GM19324 (cell line): ENCODE results near the gene HAGH.

Experiments used
- ATAC-seq: cut with Tn5 transposase; IDR thresholded peaks from one replicate; pipeline ENCODE4 v1.9.1; 2021; ENCODE audit warnings: mild to moderate bottlenecking, moderate library complexity; ENCODE audit not compliant: unreplicated experiment, low FRiP score

HAGH gene

DNA sequence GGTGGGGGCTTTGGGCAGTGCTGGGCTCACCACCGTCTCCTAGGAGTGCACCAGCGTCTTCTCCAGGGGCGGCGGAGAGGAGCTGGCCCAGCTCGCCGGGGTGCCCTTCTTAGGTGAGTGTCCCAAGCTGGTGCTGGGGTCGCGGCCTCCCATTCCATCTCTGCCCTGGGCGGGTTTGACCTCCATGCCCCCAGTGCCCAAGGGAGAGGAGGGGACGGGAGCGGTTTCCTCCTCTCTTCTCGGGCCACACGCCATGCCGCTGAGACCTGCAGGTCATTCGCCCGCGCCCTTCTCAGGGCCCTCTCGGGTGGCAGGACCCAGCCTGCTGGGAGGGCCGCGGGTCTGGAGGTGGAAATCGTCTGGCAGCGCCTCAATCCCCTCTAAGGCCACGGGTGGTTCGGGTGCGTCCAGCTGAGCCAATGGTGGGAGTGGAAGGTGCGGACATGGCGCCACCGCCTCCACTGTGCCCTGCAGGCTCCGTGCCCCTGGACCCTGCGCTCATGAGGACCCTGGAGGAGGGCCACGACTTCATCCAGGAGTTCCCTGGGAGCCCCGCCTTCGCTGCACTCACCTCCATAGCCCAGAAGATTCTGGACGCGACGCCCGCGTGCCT, 38.4 kb downstream of the HAGH start:
- no peak for ATAC-seq

DNA sequence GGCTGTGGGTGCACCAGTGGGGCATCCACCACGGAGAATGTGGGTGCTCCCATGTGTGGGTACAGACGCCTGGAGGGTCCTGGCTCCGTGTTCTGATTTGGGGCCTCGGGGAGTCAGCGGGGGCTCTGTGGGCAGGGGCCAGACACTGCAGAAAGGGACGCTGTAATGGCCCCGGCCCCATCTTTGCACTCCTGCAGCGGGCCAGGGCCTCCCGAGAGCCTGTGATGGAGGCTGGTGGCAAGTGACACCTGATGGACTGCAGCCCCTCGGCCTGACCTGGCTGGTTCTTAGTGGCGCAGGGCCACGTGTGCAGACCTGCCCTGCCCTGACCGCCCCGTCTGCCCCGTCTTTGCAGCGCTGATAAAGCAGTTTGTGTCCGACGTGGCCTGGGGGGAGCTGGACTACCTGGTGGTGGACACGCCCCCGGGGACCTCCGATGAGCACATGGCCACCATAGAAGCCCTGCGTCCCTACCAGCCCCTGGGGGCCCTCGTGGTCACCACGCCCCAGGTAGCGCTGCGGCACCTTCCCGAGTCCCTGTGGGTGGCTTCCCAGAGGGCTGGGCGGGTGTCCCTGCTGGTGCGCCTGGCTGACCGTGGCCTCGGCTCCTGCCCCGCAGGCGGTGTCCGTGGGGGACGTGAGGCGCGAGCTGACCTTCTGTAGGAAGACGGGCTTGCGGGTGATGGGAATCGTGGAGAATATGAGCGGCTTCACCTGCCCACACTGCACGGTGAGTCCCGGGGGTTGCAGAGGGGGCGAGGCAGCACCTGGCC, 39.1 kb downstream of the HAGH start:
- no peak for ATAC-seq

DNA sequence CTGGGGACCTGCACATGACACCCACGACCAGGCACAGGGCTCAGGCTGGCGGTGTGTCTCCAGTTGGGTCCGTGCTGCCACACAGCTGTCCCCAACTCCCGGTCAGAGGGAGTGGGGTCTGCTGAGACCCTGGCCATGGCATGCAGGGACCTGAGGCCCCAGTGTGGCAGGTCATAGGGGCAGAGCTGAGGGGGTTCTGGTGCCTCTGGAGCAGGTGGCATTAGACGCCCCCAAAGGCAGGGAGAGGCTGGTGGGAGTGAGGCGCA, 39.6 kb downstream of the HAGH start:
- ATAC-seq, result no peak

DNA sequence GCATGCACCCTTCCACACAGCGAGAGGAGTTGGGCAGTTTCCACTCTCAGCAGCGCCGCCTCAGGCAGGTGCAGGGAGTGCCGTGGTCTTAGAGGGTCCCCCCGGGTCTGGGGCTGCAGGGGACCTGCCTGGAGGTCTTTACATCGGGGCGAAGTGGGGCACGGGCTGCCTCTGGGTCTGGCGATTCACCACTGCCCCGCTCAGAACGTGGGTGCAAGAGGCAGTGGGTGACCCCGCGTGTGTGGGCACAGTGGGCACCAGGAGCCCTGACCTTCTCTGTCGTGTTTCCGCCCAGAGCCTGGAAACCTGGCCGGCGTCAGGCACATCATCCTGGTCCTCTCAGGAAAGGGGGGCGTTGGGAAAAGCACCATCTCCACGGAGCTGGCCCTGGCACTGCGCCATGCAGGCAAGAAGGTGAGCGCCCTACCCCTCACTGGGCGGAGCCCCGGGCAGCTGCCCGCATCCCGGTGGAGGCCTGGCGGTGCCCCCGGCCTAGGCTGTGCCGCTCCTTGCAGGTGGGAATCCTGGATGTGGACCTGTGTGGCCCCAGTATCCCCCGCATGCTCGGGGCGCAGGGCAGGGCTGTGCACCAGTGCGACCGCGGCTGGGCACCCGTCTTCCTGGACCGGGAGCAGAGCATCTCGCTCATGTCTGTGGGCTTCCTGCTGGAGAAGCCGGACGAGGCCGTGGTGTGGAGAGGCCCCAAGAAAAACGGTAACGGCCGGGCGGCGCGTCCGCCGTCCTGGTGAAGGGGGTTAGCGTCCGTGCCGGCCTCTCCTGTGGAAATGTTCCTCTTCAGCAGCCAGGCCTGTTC, 40.2 kb downstream of the HAGH start:
- no peak for ATAC-seq

DNA sequence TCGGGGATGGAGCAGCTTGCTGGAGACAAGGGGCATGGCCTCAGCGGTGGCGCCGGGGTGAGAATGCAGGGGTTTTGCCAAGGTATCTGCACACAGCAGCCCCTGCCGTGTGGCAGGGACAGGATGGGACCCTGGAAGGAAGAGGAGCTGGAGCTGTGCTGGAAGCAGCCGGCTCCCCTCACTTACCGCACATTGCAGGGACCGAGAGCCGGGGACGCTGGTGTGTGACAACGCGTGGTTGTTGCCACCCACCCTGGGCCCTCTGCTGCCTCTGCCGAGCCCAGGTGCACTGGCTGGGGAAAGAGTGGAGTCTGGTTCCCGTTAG, 40.8 kb downstream of the HAGH start:
- no peak for ATAC-seq

DNA sequence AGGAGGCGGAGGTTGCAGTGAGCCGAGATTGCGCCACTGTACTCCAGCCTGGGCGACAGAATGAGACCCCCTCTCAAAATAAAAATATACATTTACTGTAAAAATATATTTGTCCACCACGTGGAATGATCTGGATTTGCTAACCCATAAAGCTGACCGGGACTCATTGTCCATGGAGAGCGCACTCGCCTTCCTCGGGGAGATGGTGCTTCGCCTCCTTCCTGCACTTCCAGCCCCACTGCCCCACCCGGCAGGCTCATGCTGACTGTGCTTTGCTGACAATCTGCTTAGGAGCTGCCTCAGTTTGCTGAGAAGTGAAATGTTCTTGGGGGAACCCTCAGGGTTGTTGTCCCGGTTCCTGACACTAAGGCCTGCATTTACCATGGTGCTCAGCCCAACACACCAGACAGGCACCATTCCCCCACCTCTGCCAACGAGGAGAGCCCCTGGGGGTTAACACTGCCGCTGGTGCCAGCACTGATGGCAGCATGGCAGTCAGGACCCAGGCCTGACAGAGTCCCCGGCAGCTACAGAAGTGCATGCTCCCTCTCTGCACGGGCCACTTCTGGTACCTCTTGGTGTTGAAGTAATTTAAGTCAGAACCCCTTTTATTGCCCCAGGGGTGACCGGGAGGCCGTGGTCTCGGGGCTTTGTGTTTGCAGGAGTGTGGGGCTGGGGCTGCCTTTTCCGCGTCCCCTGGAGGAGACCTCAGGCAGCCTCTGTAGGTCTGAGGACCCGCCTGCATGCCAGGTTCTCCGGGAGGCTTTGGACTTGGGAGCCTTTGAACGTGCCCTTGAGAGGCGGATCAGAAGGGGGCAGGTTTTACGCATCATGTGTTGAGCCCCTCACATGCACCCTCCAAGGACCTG, 41.4 kb downstream of the HAGH start:
- ATAC-seq, result no peak

DNA sequence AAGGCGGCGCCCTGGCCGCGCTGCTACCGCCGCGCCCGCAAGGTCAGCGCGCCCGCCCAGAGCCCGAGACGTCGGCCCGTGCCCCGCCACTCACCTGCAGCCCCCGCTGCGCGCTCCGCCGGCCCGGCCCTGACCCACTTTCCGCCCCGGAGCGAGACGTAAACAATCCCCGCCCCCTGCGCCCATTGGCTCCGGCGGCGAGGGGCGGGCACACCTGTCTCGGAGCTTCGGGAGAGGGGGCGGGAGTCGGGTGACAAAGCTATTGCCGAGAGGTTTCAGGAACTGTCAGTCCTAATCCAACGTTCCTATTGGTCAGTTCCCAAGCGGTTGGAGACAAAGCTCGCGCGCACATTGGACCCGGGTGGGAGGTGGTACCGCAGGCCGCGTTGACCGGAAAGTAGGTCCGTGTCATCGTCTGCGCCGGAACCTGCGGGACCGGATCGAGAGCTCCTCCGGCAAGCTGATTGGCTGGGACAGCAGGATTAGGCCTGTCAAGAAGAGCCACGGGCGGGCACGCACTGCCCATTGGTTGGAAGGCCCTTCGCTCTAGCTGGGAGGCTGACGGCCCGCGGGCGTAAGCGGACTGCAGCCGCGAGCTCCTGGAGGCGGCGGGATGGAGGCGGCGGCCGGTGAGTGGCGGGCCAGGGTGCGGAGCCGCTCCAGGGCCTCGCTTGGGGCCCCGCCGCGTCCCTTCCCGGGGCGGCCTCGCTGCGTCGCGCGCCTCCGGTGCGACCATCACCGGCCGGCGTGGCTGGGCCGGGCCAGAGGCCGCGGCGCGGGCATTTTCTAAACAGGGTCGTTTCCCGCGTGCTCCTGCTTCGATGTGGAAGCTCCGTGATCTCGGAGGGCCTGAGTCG, 44.0 kb downstream of the HAGH start, which contains the start of the genes NUBP2 and SPSB3:
NUBP2 (plus strand) TSS at position 553 of the 857 bp plus-strand sequence; CDS start at position 614, 61 bp downstream.
SPSB3 (minus strand) TSS at position 164 of the 857 bp plus-strand sequence. CDS start 1,088 bp downstream, outside the sequence.
- peak; percentile 87 for ATAC-seq

DNA sequence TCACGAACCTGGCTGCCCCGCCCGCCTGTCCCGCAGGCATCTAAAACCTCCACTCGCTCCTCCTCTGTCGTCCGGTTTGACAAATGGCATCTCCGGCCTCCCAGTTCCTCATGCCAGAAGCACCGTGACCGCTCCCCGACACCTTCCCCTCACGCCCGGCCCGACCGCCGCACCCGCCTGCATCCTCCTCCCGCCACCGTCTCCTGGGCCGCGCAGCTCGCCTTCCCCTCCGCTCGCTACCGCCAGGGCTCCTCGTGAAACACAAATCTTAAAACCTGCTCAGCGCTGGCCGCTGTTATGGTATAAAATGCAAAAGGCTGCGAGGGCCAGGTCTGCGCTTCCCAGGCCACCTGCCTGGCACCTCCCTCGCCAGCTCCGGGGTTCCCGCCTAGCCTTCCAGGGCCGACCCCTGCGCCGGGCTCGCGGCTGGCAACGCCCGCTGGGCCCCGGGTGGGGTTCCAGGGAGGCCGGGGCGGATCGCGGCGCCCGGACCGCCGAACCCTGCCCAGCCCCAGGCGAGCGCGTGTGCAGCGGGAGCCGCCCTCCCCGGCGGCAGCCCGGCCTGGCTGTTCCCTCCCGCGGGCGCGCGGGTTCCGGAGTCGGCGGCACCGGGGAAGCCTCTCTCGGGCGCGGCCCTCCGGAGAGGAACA, 44.7 kb downstream of the HAGH start:
- ATAC-seq, result peak; percentile 3

DNA sequence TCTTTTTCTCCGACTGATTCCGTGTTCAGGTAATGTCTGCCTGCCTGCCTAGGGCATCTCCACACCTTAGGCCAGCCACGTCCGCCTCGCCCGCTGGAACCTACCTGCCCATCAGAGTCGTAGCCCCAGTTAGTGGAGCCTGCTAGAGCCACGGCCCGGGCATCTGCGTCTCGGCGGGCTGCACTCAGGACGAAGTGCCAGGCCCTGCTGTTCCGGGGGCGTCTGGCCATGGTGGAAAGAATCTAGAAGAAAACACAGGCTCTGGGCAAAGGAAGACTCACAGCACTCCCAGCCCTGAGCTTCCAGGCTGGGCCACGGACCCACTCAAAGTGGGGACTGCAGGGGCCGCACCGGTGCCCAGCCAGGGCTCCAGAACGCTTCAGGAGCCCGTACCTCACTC, 45.4 kb downstream of the HAGH start:
- ATAC-seq, result no peak

DNA sequence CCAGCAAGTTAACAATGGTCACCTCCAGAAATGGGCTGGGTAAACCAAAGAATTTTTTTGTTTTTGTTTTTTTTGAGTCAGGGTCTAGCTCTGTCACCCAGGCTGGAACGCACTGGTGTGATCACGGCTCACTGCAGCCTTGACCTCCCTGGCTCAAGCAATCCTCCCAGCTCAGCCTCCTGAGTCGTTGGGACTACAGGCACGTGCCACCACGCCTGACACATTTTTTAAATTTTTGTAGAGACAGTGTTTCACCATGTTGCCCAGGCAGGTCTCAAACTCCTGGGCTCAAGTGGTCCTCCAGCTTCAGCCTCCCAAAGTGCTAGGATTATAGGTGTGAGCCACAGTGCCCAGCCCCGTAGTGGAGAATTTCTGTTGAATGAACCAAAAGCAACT, 46.0 kb downstream of the HAGH start:
- no peak for ATAC-seq

DNA sequence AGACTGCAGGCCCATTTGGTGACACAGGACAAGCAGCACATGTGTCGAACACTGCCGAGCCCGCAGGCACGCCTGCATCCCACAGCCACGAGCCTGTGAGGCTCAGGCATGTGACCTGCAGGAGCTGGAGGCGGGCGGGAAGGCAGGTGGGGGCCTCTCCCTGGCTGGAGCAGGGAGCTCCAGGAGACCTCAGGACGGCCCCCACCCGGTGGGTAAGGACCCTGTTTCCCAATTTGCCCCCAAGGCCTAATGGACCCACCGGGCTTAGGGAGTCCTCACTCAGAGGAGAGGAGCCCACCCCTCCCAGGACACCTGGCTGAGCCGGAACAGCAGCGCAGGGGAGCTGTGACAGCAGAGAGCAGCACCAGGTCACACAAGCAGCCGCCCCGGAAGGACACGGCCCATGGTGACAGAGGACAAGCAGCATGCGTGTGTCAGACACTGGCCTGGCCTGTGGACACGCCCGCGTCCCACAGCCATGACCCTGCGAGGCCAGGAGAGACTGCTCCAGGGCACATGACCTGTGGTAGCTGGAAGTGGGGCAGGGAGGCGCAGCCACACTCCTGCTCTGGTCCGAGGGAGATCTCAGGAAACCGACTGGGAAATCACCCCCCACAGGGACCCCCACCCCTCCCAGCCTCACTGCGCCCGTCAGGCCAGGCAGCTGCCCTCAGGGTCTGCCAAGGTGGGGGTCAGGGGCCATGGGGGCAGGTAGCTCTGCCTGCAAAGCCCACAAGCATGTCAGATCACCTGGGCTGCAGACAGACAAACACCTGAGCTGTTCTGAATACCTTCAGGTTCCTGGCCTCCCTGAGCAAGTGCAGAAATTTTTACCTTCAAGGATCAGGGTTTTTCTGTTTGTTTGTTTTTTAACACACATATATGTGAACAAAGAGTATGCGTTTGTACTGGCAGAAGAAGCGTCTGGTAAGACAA, 46.6 kb downstream of the HAGH start:
- no peak for ATAC-seq

DNA sequence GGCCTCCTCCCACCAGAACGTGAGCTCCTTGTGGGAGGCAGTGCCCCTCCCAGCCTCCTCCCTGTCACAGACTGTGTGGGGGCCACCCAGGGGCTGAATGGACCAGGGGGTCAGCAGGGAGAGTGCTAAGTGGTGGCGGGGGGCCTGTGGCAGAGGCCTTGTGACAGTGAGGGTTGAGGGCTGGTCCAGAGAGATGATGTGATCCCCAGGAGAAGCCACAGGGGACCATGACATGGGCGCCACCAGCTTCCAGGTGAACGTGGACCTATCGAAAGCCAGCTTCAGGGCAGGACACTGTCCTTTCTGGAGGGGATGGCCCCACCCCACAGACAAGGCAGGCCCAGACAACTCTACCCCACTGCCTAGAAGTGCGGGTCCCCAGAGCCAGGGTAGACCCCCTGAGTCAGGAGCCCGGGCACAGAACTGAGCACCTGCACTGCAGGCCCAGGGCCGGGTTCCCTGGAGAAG, 47.4 kb downstream of the HAGH start:
- no peak for ATAC-seq

DNA sequence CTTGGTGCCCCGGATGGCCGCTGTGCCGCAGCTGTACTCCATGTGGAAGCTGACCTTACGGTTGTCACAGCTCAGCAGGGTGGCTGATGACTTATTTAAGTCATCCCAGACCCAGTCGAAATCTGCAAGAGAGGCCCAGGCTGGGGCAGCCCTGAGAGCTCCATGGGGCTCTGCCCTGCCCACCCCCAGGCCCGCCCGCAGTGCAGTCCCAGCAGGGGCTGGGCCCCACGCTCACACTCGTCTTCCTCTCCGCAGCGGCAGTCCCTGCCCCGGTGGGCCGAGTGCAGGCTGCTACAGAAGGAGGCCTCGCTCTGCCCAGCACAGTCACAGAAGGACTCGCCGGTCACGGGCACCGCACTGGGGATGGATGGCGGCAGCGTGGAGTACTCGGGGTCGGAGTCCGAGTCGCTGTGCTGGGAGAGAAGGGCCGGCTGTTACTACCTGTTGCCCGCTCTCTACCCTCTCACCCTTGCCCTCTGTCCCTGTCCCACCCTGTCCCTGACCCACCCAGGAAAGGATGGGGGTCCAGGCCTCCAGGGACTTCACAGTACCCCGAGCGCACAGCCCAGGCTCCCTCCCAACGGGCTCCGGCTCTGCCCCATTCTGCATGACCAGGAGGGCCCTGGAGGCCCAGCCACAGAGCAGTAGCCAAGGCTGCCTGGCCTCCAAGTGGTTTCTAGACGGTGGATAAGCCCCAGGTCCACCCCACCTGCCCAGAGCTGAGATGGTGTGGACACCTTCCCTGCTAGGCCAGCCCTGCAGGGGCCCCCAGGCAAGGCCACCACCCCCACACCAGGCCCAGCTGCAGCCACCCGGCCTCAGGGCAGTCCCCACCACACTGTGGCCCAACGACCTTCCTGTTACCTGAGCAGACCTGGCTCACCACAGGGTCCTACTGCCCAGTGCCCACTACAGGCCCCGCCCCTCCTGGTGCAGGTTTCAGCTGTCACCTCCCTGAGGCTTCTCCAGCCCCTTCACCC, 48.1 kb downstream of the HAGH start:
- no peak for ATAC-seq

DNA sequence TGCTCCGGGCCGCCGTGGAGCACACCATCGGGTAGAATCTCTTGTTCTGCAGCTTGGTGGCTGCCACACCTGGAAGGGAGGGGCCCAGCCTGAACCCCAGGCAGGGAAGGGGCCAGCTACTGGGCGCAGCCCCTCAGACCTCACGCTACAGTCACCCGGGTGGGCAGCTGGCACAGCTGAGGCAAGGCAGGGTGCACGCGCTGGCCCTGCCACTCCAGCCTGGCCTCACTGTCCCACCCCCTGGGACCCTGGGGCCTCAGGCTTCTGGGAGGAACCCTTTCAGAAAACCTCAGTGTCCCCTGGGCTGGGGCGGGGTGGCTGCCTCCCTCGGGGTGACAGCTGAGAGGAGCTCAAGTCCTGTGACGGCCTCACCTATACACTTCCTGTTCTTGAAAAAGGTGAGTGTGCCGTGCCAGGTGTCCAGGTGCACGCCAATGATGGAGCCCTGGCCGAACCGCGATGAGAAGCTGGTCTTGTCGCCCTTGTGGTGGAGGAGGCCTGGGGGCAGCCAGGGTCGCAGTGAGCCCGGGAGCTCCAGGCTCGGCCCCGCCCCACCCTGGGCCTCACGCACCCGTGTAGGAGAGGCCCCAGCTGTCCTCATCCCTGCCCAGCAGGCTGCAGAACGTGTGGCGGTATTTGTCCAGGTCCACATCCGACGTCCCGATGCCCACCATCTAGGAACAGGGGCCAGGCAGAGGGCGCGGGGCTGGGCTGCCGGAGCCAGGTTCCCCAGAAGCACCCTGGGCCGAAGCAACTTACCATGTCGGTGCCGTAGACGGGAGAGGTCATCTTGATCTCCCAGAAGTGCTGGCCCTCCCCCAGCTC, 49.0 kb downstream of the HAGH start:
- no peak for ATAC-seq

DNA sequence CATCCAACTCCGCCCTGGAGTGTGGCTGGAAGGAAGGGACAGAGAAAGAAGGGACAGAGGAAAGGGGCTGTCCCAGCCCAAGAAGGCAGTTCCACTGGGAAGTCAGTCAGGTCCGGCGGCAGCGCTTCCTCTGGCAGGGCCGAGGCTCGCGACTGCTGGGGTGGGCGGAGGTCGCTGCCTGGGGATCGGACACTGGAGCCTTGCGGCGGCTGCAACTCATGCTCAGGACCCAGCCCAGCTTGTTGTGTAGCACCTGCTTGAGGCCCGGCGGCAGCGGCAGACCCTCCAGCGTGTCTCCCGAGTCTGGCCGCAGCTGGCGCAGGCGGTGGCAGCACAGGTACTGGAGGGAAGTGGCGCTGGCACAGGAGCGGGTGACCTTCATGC, 49.6 kb downstream of the HAGH start:
- ATAC-seq, result no peak

DNA sequence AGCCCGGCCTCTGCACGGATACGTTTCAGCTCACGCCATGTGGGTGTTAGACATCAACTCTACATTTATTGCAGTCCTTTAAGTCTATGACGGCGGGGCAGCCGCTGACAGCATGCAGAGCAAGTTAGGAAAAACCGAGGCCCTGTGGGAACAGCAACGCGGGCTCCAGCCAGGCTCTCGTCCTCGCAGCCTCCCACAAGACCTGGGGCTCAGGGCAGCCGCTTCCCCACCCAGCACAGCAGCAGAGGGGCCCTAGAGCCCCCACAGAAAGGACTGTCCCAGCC, 50.0 kb downstream of the HAGH start:
- ATAC-seq, result no peak
